H1 (cell line): ENCODE data around the gene OCRL. TPM values are rescaled to one million over a fixed set of nuclear protein-coding genes. Genes with fewer than 3 reads are reported as not detected.

Source experiments
- CBX5 ChIP-seq: fragments of 300-800, 300-1000 bp; sonication (generic); IDR thresholded peaks from 2 replicates; pipeline ENCODE4 v1.7.1; 2016; ENCODE audit warnings: antibody characterized with exemption, low read length, low read depth
- CBX8 ChIP-seq: fragments of 300-800, 300-1000 bp; sonication (generic); IDR thresholded peaks from 2 replicates; pipeline ENCODE4 v1.7.1; 2016; ENCODE audit warnings: low read depth, low read length, borderline replicate concordance
- CREB1 ChIP-seq: IDR thresholded peaks from 2 replicates; pipeline ENCODE4 v1.6.1; 2012; ENCODE audit warnings: inconsistent platforms
- EGR1 ChIP-seq: IDR thresholded peaks from 2 replicates; pipeline ENCODE4 v1.6.1; 2011; ENCODE audit warnings: low read depth, low read length, borderline replicate concordance
- EP300 ChIP-seq, 2 experiments: IDR thresholded peaks; 1 replicate in 1 of 2; 2 replicates in 1 of 2; pipeline ENCODE4 v1.6.1; 2011 to 2012; ENCODE audit warnings: low read depth in 2 of 2, low read length in 2 of 2, mild to moderate bottlenecking in 2 of 2, borderline replicate concordance in 1 of 2, inconsistent platforms in 1 of 2, moderate library complexity in 1 of 2
- FOSL1 ChIP-seq: IDR thresholded peaks from 2 replicates; pipeline ENCODE4 v1.6.1; 2011; ENCODE audit warnings: mild to moderate bottlenecking, low read depth, low read length, moderate library complexity; ENCODE audit not compliant: insufficient read depth
- GTF2F1 ChIP-seq: IDR thresholded peaks from 2 replicates; pipeline ENCODE4 v1.6.1; 2012; ENCODE audit warnings: low read depth, low read length, improper control_type of control experiment, borderline replicate concordance
- HDAC6 ChIP-seq: IDR thresholded peaks from one replicate; pipeline ENCODE4 v1.7.1; 2012; ENCODE audit warnings: low read depth, mild to moderate bottlenecking, inconsistent platforms, low read length, moderate library complexity
- JUND ChIP-seq: IDR thresholded peaks from 2 replicates; pipeline ENCODE4 v1.6.1; 2011; ENCODE audit warnings: mild to moderate bottlenecking, improper control_type of control experiment, low read length
- NANOG ChIP-seq: IDR thresholded peaks from 2 replicates; pipeline ENCODE4 v1.6.1; 2011; ENCODE audit warnings: low read length, low read depth, mild to moderate bottlenecking, inconsistent platforms; ENCODE audit not compliant: insufficient read depth, poor library complexity, severe bottlenecking
- POLR2AphosphoS5 ChIP-seq: IDR thresholded peaks from 2 replicates; pipeline ENCODE4 v1.6.1; 2011; ENCODE audit warnings: low read depth, low read length
- POU5F1 ChIP-seq: IDR thresholded peaks from 2 replicates; pipeline ENCODE4 v1.6.1; 2011; ENCODE audit warnings: low read depth, mild to moderate bottlenecking, low read length, moderate library complexity
- RNF2 ChIP-seq: fragments of 200-900, 300-1000 bp; sonication (generic); IDR thresholded peaks from 2 replicates; pipeline ENCODE4 v1.7.1; 2016; ENCODE audit warnings: borderline replicate concordance, low read depth, mild to moderate bottlenecking, antibody characterized with exemption, low read length; ENCODE audit not compliant: poor library complexity, severe bottlenecking; ENCODE audit errors: missing control alignments
- SAP30 ChIP-seq: fragments of 300-600 bp; sonication (generic); IDR thresholded peaks from 2 replicates; pipeline ENCODE4 v1.7.1; 2012; ENCODE audit warnings: low read length, moderate library complexity, mild to moderate bottlenecking, inconsistent platforms; ENCODE audit not compliant: insufficient read depth, insufficient replicate concordance
- SIN3A ChIP-seq, 2 experiments: IDR thresholded peaks in 1 of 2; conservative IDR thresholded peaks in 1 of 2; 2 replicates each; pipeline ENCODE4 v1.6.1; 2011 to 2012; ENCODE audit warnings: low read length in 2 of 2, improper control_type of control experiment in 1 of 2, low read depth in 1 of 2, mild to moderate bottlenecking in 1 of 2
- SIRT6 ChIP-seq: IDR thresholded peaks from one replicate; pipeline ENCODE4 v1.7.1; 2012; ENCODE audit warnings: low read length, inconsistent platforms
- SP2 ChIP-seq: IDR thresholded peaks from 2 replicates; pipeline ENCODE4 v1.6.1; 2012; ENCODE audit warnings: mild to moderate bottlenecking, low read length, inconsistent platforms
- SP4 ChIP-seq: IDR thresholded peaks from 2 replicates; pipeline ENCODE4 v1.6.1; 2012; ENCODE audit warnings: low read length, inconsistent platforms
- TAF7 ChIP-seq: optimal IDR thresholded peaks from 2 replicates; pipeline ENCODE3; 2011; ENCODE audit warnings: low read depth, mild to moderate bottlenecking, inconsistent platforms, low read length, moderate library complexity, borderline replicate concordance
- USF2 ChIP-seq: IDR thresholded peaks from 2 replicates; pipeline ENCODE4 v1.6.1; 2011; ENCODE audit warnings: low read length, improper control_type of control experiment
- polyA plus RNA-seq, 7 experiments: library from polyadenylated mRNA; depleted of rRNA in 3 of 7; stranded (reverse) in 5 of 7; unstranded in 2 of 7; fragments of >200 nt in 5 of 7; fragments of 200-250 nt in 2 of 7; gene quantifications; 1 replicate in 5 of 7; 2 replicates in 1 of 7; 4 replicates in 1 of 7; pipeline versions ENCODE4 v1.2.1 to v1.2.3, GENCODE V29; 2011 to 2013; ENCODE audit warnings: missing spikeins in 2 of 7, mixed read lengths in 2 of 7
- total RNA-seq: library from RNA; stranded (reverse); fragmentation: NEBNext Ultra II Directional; extraction: Animal tissue kit (Norgen Biotek cat#: 25700); gene quantifications from 2 replicates; pipeline ENCODE4 v1.2.1, GENCODE V29; 2021

Gene OCRL
- total and polyA plus RNA-seq, 2 of the 8 experiments (the other 6 are each of a cell fraction or from before 2014, with no cell fraction given): 12.7 to 15.1 TPM

GRCh38 chrX:129540068-129540653, at the start of gene OCRL (continued):
- no peak for TF ChIP-seq RNF2
- TF ChIP-seq EGR1: no peak
- TF ChIP-seq HDAC6: no peak
- TF ChIP-seq NANOG: no peak
- TF ChIP-seq SP2: no peak
- no peak for TF ChIP-seq EP300 (IDR thresholded peaks at IDR 0.05; ENCODE audit: borderline replicate concordance in 1 of 2, low read depth in 2 of 2, low read length in 2 of 2)
- TF ChIP-seq CBX5: no peak
- TF ChIP-seq POU5F1: no peak
- no peak for TF ChIP-seq GTF2F1
- TF ChIP-seq FOSL1: no peak
- TF ChIP-seq SIRT6: no peak
- TF ChIP-seq POLR2AphosphoS5: no peak
- no peak for TF ChIP-seq CBX8
- TF ChIP-seq CREB1: no peak
- no peak for TF ChIP-seq TAF7
- TF ChIP-seq USF2: no peak
- no peak for TF ChIP-seq SP4
- no peak for TF ChIP-seq SAP30
- TF ChIP-seq SIN3A (conservative IDR thresholded peaks at IDR 0.05 in 1 of 2, IDR thresholded peaks at IDR 0.05 in 1 of 2; ENCODE audit: low read depth in 1 of 2, low read length in 2 of 2): no peak
- TF ChIP-seq JUND: no peak
